Cardiac muscle cell (in vitro differentiated cells and primary cell): ENCODE results near the gene GRIA4. TPM values are rescaled to one million over a fixed set of nuclear protein-coding genes. Genes with fewer than 3 reads are reported as not detected.

ENCODE experiments used
- DNase-seq, 2 donors: peaks; one replicate each; pipeline versions ENCODE4 v3.0.0 to v3.0.0-alpha.2; 2010 to 2017; ENCODE audit warnings: low read depth in 1 of 2, low spot score in 1 of 2
- H3K27ac ChIP-seq: fragments of 200-600 bp; sonication (generic); 2 replicates; pipeline ENCODE4 v1.5.1; 2016
- H3K27me3 ChIP-seq: fragments of 200-600 bp; sonication (generic); 2 replicates; pipeline ENCODE4 v1.6.0; 2016; ENCODE audit warnings: control low read depth
- H3K36me3 ChIP-seq: fragments of 200-600 bp; sonication (generic); 2 replicates; pipeline ENCODE4 v1.5.1; 2016; ENCODE audit warnings: control low read depth
- H3K4me1 ChIP-seq: fragments of 200-600 bp; sonication (generic); 2 replicates; pipeline ENCODE4 v1.8.1; 2017; ENCODE audit warnings: low read depth, mild to moderate bottlenecking, mixed run types
- H3K4me3 ChIP-seq: fragments of 200-600 bp; sonication (generic); 2 replicates; pipeline ENCODE4 v1.5.1; 2016; ENCODE audit warnings: mild to moderate bottlenecking
- H3K9me3 ChIP-seq: fragments of 200-600 bp; sonication (generic); 2 replicates; pipeline ENCODE4 v1.5.1; 2017; ENCODE audit warnings: low read depth, mild to moderate bottlenecking, control low read depth
- CTCF ChIP-seq: IDR thresholded peaks from 2 replicates; pipeline ENCODE4 v1.5.1; 2012; ENCODE audit warnings: low read depth, mild to moderate bottlenecking, low read length
- polyA plus RNA-seq: library from polyadenylated mRNA; unstranded; fragments of >200 nt; fragmentation: Nextera tagmentation; extraction: Ambion mirVana; gene quantifications from 2 replicates; pipeline ENCODE4 v1.2.1, GENCODE V29; 2016
- total RNA-seq: library from RNA; depleted of rRNA; stranded (reverse); fragments of >200 nt; gene quantifications from 2 replicates; pipeline ENCODE4 v1.2.3, GENCODE V29; 2016

Gene GRIA4
- total and polyA plus RNA-seq, 2 experiments from 2014 or later: 20.8 to 36.6 TPM

DNA sequence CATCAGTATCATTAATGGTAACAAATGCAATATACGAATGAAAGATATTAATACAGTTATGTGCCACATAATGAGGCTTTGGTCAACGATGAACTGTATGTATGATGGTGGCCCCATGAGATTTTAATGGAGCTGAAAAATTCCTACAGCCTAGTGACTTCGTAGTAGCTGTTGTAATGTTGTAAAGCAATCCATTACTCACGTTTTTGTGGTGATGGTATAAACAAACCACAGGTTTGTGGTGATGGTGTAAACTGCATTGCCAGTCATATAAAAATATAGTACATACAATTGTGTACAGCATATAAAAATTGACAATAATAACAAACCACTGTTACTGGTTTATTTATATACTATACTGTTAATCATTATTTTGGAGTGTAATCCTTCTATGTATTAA, 27.4 kb upstream of the GRIA4 start:
- Histone ChIP-seq H3K9me3 (no peaks in the 10 kb centered on the region), H3K27ac (no peak overlapping the region), H3K4me3 (no peak overlapping the region), H3K4me1 (peaks cover 4% of the 10 kb centered on the region), H3K36me3 (no peaks in the 10 kb centered on the region), H3K27me3 (no peaks in the 10 kb centered on the region)
- DNase-seq: no peak
- no peak for TF ChIP-seq CTCF

- TF ChIP-seq CTCF: no peak
- peak in 1 of 2 donors; percentile 24 for DNase-seq
- Histone ChIP-seq H3K4me3 (no peak overlapping the region), H3K36me3 (no peaks in the 10 kb centered on the region), H3K9me3 (no peaks in the 10 kb centered on the region), H3K4me1 (no peaks in the 10 kb centered on the region), H3K27me3 (no peaks in the 10 kb centered on the region), H3K27ac (no peak overlapping the region)
Measured at GRCh38 chr11:105588001-105588400, 21.9 kb upstream of the GRIA4 start.

GRCh38 chr11:105589346-105589745, 20.5 kb upstream of the GRIA4 start:
- no peaks in the 10 kb centered on the region for H3K4me1 ChIP-seq
- no peak for TF ChIP-seq CTCF
- DNase-seq: no peak

DNA sequence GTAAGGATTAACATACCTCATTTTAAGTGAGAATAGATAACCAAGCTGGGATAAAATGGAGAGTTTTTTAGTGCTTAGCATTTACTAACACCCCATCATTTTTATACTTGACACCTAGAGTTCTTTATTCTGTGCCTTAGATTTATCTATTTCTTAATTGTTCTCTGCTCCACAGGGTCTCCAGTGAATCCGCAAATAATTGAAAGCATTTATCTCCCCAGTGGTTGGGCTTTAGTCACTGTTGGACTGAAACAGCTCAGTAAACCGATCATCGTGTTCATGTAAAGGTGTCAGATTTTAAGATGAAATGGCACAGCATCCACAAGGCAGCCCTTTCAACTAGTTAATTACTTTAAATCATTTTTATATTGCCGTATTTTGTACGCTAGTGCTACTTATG, 17.8 kb upstream of the GRIA4 start:
- DNase-seq: no peak
- TF ChIP-seq CTCF: no peak

More at GRCh38 chr11:105589346-105589745, 20.5 kb upstream of the GRIA4 start:
- Histone ChIP-seq H3K36me3 (no peaks in the 10 kb centered on the region), H3K9me3 (no peaks in the 10 kb centered on the region), H3K4me3 (no peak overlapping the region), H3K27ac (no peak overlapping the region), H3K27me3 (no peaks in the 10 kb centered on the region)

GRCh38 chr11:105598371-105598770, 11.5 kb upstream of the GRIA4 start:
- Histone ChIP-seq H3K4me3 (no peak overlapping the region), H3K4me1 (no peaks in the 10 kb centered on the region), H3K9me3 (no peaks in the 10 kb centered on the region), H3K27ac (no peak overlapping the region), H3K36me3 (no peaks in the 10 kb centered on the region), H3K27me3 (no peaks in the 10 kb centered on the region)
- no peak for DNase-seq
- TF ChIP-seq CTCF: no peak

More for the DNA sequence above, 17.8 kb upstream of the GRIA4 start:
- Histone ChIP-seq H3K4me3 (no peak overlapping the region), H3K36me3 (no peaks in the 10 kb centered on the region), H3K9me3 (no peaks in the 10 kb centered on the region), H3K27ac (no peak overlapping the region), H3K27me3 (no peaks in the 10 kb centered on the region), H3K4me1 (no peaks in the 10 kb centered on the region)

DNA sequence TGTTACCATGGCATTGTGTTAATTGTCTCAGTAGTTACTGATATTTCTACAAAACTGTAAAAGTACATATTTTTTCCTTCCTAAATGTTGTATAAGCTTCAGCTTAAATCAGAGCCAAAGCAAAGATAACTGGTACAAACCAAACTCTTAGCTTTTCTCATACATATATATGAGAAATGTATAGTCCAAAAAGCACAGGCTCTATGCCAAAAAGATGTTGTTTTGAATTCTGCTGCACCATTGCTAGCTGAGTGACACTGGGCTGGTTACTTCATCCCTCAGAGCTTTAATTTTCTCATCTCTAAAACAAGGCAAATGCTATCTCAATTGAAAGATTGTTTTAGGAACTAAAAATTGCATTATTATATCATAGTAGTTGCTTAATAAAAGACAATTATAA, 6.7 kb upstream of the GRIA4 start:
- H3K27me3 ChIP-seq: no peaks in the 10 kb centered on the region
- no peaks in the 10 kb centered on the region for H3K9me3 ChIP-seq
- no peak for TF ChIP-seq CTCF
- no peak overlapping the region for H3K4me3 ChIP-seq
- H3K27ac ChIP-seq: no peak overlapping the region
- H3K4me1 ChIP-seq: no peaks in the 10 kb centered on the region
- no peak for DNase-seq
- no peaks in the 10 kb centered on the region for H3K36me3 ChIP-seq
